ENCODE results near the gene DAAM2.

DAAM2 gene

GRCh38 chr6:39934131-39934757 is 142.1 kb downstream of the DAAM2 start, which contains the start of gene MOCS1:
MOCS1 (minus strand) TSS chr6:39934462; CDS start chr6:39934417, 45 bp downstream.
- Histone ChIP-seq H4K91ac (ENCODE audit: low read depth, low read length, poor library complexity) (no peak within 1 kb of the TSS), H3K36me3 (replicated peaks in 1 of 2; ENCODE audit: control insufficient read depth in 2 of 2, insufficient read depth in 2 of 2, low read length in 2 of 2) (no peaks in the 10 kb centered on the region), H3K4ac (ENCODE audit: low read length) (no peak within 1 kb of the TSS), H3K9me3 (replicated peaks in 1 of 2; ENCODE audit: control insufficient read depth in 2 of 2, insufficient read depth in 1 of 2, low read depth in 1 of 2, low read length in 2 of 2) (no peaks in the 10 kb centered on the region), H3K27me3 (ENCODE audit: control insufficient read depth in 3 of 3, insufficient read depth in 3 of 3, low read depth in 1 of 3, low read length in 3 of 3) (peaks cover 0 to 17% (median 0%) of the 10 kb centered on the region in 3 experiments), H2BK12ac (ENCODE audit: low read length) (no peak within 1 kb of the TSS), H2BK15ac (ENCODE audit: low read length) (no peak within 1 kb of the TSS), H3K9ac (ENCODE audit: low read depth, low read length, poor library complexity) (peak within 1 kb of the TSS; percentile 88), H4K8ac (ENCODE audit: low read depth, low read length) (no peak within 1 kb of the TSS), H3K79me1 (ENCODE audit: low read depth, low read length) (no peaks in the 10 kb centered on the region), H2BK5ac (ENCODE audit: low read length) (no peak within 1 kb of the TSS), H3K27ac (replicated peaks; ENCODE audit: low read length) (no peak within 1 kb of the TSS), H2AFZ (ENCODE audit: low read length) (peak within 1 kb of the TSS; percentile 98), H2BK120ac (ENCODE audit: low read depth, low read length) (no peak within 1 kb of the TSS), H3K4me3 (ENCODE audit: low read length in 2 of 2) (peak within 1 kb of the TSS; percentile 63 to 88), H3K14ac (ENCODE audit: low read length) (peak within 1 kb of the TSS; percentile 32), H3K4me1 (ENCODE audit: control insufficient read depth in 2 of 2, insufficient read depth in 1 of 2, low read depth in 1 of 2, low read length in 2 of 2) (peaks cover 7 to 19% of the 10 kb centered on the region in 2 donors), H3K18ac (ENCODE audit: low read length) (peak within 1 kb of the TSS; percentile 86), H3K4me2 (ENCODE audit: insufficient read depth, low read length, poor library complexity, severe bottlenecking) (peak within 1 kb of the TSS; percentile 85), H3K23ac (ENCODE audit: low read depth, low read length, poor library complexity) (peak within 1 kb of the TSS; percentile 81), H2AK5ac (ENCODE audit: low read depth, low read length) (peak within 1 kb of the TSS; percentile 36)
- peak; percentile 58 for DNase-seq (ENCODE audit: low spot score)
- WGBS, 2 donors (ENCODE audit: extremely low coverage in 2 of 2, insufficient read length in 2 of 2, insufficient replicate concordance in 1 of 2) = no CpG with 5 or more reads among the region's 46 CpGs

GRCh38 chr6:39935241-39935640 is 143.1 kb downstream of the DAAM2 start:
- Histone ChIP-seq H3K27ac (replicated peaks; ENCODE audit: low read length) (no peak overlapping the region), H3K27me3 (ENCODE audit: control insufficient read depth in 3 of 3, insufficient read depth in 3 of 3, low read depth in 1 of 3, low read length in 3 of 3) (peaks cover 0 to 17% (median 0%) of the 10 kb centered on the region in 3 experiments), H3K4me3 (ENCODE audit: low read length in 2 of 2) (no peak overlapping the region), H2BK12ac (ENCODE audit: low read length) (no peak overlapping the region), H2BK15ac (ENCODE audit: low read length) (no peak overlapping the region), H2BK5ac (ENCODE audit: low read length) (no peak overlapping the region), H3K23ac (ENCODE audit: low read depth, low read length, poor library complexity) (no peak overlapping the region), H3K9ac (ENCODE audit: low read depth, low read length, poor library complexity) (no peak overlapping the region), H3K36me3 (replicated peaks in 1 of 2; ENCODE audit: control insufficient read depth in 2 of 2, insufficient read depth in 2 of 2, low read length in 2 of 2) (no peaks in the 10 kb centered on the region), H3K4me2 (ENCODE audit: insufficient read depth, low read length, poor library complexity, severe bottlenecking) (no peak overlapping the region), H3K14ac (ENCODE audit: low read length) (no peak overlapping the region), H2BK120ac (ENCODE audit: low read depth, low read length) (no peak overlapping the region), H4K91ac (ENCODE audit: low read depth, low read length, poor library complexity) (no peak overlapping the region), H3K18ac (ENCODE audit: low read length) (no peak overlapping the region), H2AFZ (ENCODE audit: low read length) (no peak overlapping the region), H3K4me1 (ENCODE audit: control insufficient read depth in 2 of 2, insufficient read depth in 1 of 2, low read depth in 1 of 2, low read length in 2 of 2) (peaks cover 7 to 19% of the 10 kb centered on the region in 2 donors), H2AK5ac (ENCODE audit: low read depth, low read length) (no peak overlapping the region), H4K8ac (ENCODE audit: low read depth, low read length) (no peak overlapping the region), H3K9me3 (replicated peaks in 1 of 2; ENCODE audit: control insufficient read depth in 2 of 2, insufficient read depth in 1 of 2, low read depth in 1 of 2, low read length in 2 of 2) (no peaks in the 10 kb centered on the region), H3K4ac (ENCODE audit: low read length) (no peak overlapping the region), H3K79me1 (ENCODE audit: low read depth, low read length) (no peaks in the 10 kb centered on the region)
- no CpG with 5 or more reads among the region's 2 CpGs for WGBS, 2 donors (ENCODE audit: extremely low coverage in 2 of 2, insufficient read length in 2 of 2, insufficient replicate concordance in 1 of 2)
- DNase-seq (ENCODE audit: low spot score) = no peak

GRCh38 chr6:39936857-39937256 is 144.7 kb downstream of the DAAM2 start:
- Histone ChIP-seq H3K79me1 (ENCODE audit: low read depth, low read length) (no peaks in the 10 kb centered on the region), H2BK5ac (ENCODE audit: low read length) (no peak overlapping the region), H3K9me3 (replicated peaks in 1 of 2; ENCODE audit: control insufficient read depth in 2 of 2, insufficient read depth in 1 of 2, low read depth in 1 of 2, low read length in 2 of 2) (no peaks in the 10 kb centered on the region), H4K8ac (ENCODE audit: low read depth, low read length) (no peak overlapping the region), H2BK12ac (ENCODE audit: low read length) (no peak overlapping the region), H3K27ac (replicated peaks; ENCODE audit: low read length) (no peak overlapping the region), H2AFZ (ENCODE audit: low read length) (no peak overlapping the region), H3K27me3 (ENCODE audit: control insufficient read depth in 3 of 3, insufficient read depth in 3 of 3, low read depth in 1 of 3, low read length in 3 of 3) (peaks cover 0 to 20% (median 0%) of the 10 kb centered on the region in 3 experiments), H3K4me2 (ENCODE audit: insufficient read depth, low read length, poor library complexity, severe bottlenecking) (no peak overlapping the region), H3K23ac (ENCODE audit: low read depth, low read length, poor library complexity) (no peak overlapping the region), H3K18ac (ENCODE audit: low read length) (no peak overlapping the region), H2BK120ac (ENCODE audit: low read depth, low read length) (no peak overlapping the region), H2BK15ac (ENCODE audit: low read length) (no peak overlapping the region), H3K4me3 (ENCODE audit: low read length in 2 of 2) (no peak overlapping the region), H4K91ac (ENCODE audit: low read depth, low read length, poor library complexity) (no peak overlapping the region), H3K9ac (ENCODE audit: low read depth, low read length, poor library complexity) (no peak overlapping the region), H3K4ac (ENCODE audit: low read length) (no peak overlapping the region), H2AK5ac (ENCODE audit: low read depth, low read length) (no peak overlapping the region), H3K4me1 (ENCODE audit: control insufficient read depth in 2 of 2, insufficient read depth in 1 of 2, low read depth in 1 of 2, low read length in 2 of 2) (peaks cover 7 to 16% of the 10 kb centered on the region in 2 donors), H3K14ac (ENCODE audit: low read length) (no peak overlapping the region), H3K36me3 (replicated peaks in 1 of 2; ENCODE audit: control insufficient read depth in 2 of 2, insufficient read depth in 2 of 2, low read length in 2 of 2) (no peaks in the 10 kb centered on the region)
- DNase-seq (ENCODE audit: low spot score) = no peak
- WGBS, 2 donors (ENCODE audit: extremely low coverage in 2 of 2, insufficient read length in 2 of 2, insufficient replicate concordance in 1 of 2) = no CpG with 5 or more reads among the region's 1 CpG

- no peak overlapping the region for H2BK120ac ChIP-seq (ENCODE audit: low read depth, low read length)
- H3K9ac ChIP-seq (ENCODE audit: low read depth, low read length, poor library complexity) = no peak overlapping the region
- peaks cover 0 to 29% (median 0%) of the 10 kb centered on the region in 3 experiments for H3K27me3 ChIP-seq (ENCODE audit: control insufficient read depth in 3 of 3, insufficient read depth in 3 of 3, low read depth in 1 of 3, low read length in 3 of 3)
- H2AFZ ChIP-seq (ENCODE audit: low read length) = no peak overlapping the region
- H2BK15ac ChIP-seq (ENCODE audit: low read length) = no peak overlapping the region
- H3K14ac ChIP-seq (ENCODE audit: low read length) = no peak overlapping the region
- DNase-seq (ENCODE audit: low spot score) = no peak
- no peak overlapping the region for H4K8ac ChIP-seq (ENCODE audit: low read depth, low read length)
- H2BK12ac ChIP-seq (ENCODE audit: low read length) = no peak overlapping the region
- H3K27ac ChIP-seq (replicated peaks; ENCODE audit: low read length) = no peak overlapping the region
- no peak overlapping the region for H4K91ac ChIP-seq (ENCODE audit: low read depth, low read length, poor library complexity)
- H3K9me3 ChIP-seq (replicated peaks in 1 of 2; ENCODE audit: control insufficient read depth in 2 of 2, insufficient read depth in 1 of 2, low read depth in 1 of 2, low read length in 2 of 2) = no peaks in the 10 kb centered on the region
- peaks cover 7 to 13% of the 10 kb centered on the region in 2 donors for H3K4me1 ChIP-seq (ENCODE audit: control insufficient read depth in 2 of 2, insufficient read depth in 1 of 2, low read depth in 1 of 2, low read length in 2 of 2)
- H3K18ac ChIP-seq (ENCODE audit: low read length) = no peak overlapping the region
- no peak overlapping the region for H3K4me2 ChIP-seq (ENCODE audit: insufficient read depth, low read length, poor library complexity, severe bottlenecking)
- no peak overlapping the region for H3K4me3 ChIP-seq (ENCODE audit: low read length in 2 of 2)
- no peak overlapping the region for H3K4ac ChIP-seq (ENCODE audit: low read length)
- no CpG with 5 or more reads among the region's 3 CpGs for WGBS, 2 donors (ENCODE audit: extremely low coverage in 2 of 2, insufficient read length in 2 of 2, insufficient replicate concordance in 1 of 2)
- H3K36me3 ChIP-seq (replicated peaks in 1 of 2; ENCODE audit: control insufficient read depth in 2 of 2, insufficient read depth in 2 of 2, low read length in 2 of 2) = no peaks in the 10 kb centered on the region
- no peak overlapping the region for H2AK5ac ChIP-seq (ENCODE audit: low read depth, low read length)
- no peak overlapping the region for H2BK5ac ChIP-seq (ENCODE audit: low read length)
- no peaks in the 10 kb centered on the region for H3K79me1 ChIP-seq (ENCODE audit: low read depth, low read length)
- H3K23ac ChIP-seq (ENCODE audit: low read depth, low read length, poor library complexity) = no peak overlapping the region
Measured at GRCh38 chr6:39937686-39938333, 145.6 kb downstream of the DAAM2 start.

Measured in neuronal stem cell (in vitro differentiated cells).